ENCODE measurements around the gene WDR55.

DNA sequence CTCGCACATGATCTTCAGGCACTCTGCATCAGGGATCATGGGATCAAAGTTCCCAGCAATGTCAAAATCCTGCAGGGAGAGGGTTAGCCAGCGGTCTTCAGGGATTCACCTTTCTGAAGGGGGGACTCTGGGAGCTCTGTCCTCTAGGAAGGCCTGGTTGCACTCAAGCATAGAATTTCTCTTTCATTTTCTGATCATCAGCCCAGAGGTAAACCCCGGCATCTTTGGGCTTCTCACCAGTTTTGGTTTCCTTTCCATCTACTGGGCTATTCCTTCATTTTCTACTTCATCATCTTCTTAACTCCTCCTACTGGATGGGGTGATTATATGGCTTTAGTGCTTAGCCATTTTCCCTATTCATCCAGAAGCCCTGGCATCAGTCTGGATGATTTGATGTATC lies 13.2 kb downstream of the WDR55 start:
- TF ChIP-seq EZH2 (IDR thresholded peaks at IDR 0.05; ENCODE audit: low read depth): no peak
- TF ChIP-seq, protein P1, sequence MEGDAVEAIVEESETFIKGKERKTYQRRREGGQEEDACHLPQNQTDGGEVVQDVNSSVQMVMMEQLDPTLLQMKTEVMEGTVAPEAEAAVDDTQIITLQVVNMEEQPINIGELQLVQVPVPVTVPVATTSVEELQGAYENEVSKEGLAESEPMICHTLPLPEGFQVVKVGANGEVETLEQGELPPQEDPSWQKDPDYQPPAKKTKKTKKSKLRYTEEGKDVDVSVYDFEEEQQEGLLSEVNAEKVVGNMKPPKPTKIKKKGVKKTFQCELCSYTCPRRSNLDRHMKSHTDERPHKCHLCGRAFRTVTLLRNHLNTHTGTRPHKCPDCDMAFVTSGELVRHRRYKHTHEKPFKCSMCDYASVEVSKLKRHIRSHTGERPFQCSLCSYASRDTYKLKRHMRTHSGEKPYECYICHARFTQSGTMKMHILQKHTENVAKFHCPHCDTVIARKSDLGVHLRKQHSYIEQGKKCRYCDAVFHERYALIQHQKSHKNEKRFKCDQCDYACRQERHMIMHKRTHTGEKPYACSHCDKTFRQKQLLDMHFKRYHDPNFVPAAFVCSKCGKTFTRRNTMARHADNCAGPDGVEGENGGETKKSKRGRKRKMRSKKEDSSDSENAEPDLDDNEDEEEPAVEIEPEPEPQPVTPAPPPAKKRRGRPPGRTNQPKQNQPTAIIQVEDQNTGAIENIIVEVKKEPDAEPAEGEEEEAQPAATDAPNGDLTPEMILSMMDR (conservative IDR thresholded peaks at IDR 0.05): no peak
